Left forelimb (tissue), 1 donor: ENCODE results near the gene ZNF18.
"Not testable (repeated sequence)": the region's sequence is repeated elsewhere in the genome, so short reads cannot be mapped to it uniquely, and the experiment has no call there.

Experiments used
- DNase-seq: peaks from one replicate; pipeline ENCODE4 v3.0.0-alpha.2; 2018; ENCODE audit warnings: low spot score

ZNF18 gene

DNA sequence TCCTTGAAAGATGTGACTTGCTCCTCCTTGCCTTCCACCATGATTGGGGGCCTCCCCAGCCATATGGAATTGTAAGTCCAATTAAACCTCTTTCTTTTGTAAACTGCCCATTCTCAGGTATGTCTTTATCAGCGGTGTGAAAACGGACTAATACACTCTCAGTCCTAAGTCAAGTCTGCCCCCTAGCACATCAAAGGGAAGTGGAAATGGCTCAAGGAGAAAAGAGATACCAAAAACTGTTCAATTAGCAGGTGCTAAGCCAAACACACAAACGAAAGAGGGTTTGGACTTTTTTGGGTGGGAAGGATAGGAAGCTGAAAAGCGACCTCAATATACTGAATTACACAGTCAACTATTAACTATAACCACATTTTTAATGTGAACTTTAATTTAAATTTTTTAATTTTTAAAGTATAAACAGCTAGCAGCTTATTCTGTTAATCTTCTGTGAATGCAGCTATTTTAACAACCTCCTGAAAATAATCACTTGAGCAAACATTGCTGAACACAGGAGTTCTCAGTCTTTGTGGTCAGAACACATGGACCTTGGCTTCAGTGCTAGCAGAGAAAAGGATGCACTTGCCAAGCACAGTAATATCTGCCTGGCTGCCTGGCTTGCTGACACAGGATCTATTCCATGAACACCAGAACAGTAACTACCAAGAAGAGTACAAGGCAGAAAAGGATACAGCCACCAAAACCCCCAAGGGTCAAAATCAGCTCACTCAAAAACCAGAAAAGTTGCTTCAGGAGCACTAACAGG, 10.9 kb downstream of the ZNF18 start:
- no peak for DNase-seq

DNA sequence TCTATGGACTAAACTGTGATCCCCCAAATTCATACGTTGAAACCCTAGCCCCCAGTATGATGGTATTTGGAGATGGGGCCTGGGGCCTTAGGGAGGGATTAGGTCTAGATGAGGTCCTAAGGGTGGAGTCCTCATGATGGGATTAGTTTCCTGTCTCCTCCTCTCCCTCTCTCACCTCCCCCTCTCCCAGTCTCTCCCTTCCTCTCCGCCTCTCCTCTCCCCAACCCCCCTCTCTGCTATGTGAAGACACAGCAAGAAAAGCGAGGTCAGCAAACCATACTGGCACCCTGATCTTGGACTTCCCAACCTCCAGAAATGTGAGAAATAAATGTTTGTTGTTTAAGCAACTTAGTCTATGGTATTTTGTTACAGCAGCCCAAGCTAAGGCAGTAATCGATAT, 15.4 kb downstream of the ZNF18 start:
- no peak for DNase-seq

DNA sequence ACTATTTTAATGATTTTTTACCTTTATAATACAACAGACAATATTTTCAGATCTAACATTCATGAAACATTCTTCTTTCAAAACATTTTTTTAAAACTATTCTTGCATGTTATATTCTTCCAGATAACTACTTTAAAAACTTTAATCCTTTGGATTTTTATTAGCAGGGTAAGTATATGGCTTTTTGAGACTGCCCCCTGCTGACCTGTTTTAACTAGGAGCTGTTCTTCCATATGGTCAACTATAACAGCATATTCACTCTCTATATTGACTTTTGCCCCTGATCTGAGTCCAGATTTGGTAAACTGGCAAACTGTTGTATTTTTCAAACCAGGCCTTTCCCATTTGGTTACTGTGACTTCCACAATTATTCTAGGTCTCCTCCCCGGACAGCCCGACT, 16.5 kb downstream of the ZNF18 start:
- no peak for DNase-seq

DNA sequence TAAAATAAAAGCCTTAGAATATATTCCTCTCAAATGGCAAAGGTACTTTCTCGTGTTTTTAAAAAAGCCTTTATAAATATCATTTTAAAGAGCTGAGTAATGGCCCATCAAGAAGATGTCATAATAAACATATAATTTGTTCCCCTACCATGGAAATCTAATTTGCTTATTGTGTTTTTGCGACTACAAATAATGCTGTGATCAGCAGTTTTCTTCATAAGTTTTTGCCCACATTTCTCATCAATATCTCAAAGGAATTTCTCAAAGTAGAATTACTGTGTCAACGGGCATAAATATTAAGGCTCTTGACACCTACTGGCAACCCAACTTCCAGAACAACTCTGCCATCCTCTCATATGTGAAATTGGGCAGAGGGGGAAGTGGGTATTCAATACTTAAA, 17.5 kb downstream of the ZNF18 start:
- no peak for DNase-seq

DNA sequence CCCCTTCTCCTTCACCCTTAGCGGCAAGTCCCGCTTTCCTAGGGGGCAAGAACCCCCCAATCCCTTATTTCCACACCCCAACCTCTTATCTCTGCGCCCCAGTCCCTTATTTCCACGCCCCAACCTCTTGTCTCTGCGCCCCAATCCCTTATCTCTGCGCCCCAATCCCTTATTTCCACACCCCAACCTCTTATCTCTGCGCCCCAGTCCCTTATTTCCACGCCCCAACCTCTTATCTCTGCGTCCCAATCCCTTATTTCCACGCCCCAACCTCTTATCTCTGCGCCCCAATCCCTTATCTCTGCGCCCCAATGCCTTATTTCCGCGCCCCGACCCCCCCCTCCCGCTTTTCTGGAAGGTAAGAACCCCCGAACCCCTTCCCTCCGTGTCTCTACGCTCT, 24.5 kb downstream of the ZNF18 start:
- not testable (repeated sequence) for DNase-seq

DNA sequence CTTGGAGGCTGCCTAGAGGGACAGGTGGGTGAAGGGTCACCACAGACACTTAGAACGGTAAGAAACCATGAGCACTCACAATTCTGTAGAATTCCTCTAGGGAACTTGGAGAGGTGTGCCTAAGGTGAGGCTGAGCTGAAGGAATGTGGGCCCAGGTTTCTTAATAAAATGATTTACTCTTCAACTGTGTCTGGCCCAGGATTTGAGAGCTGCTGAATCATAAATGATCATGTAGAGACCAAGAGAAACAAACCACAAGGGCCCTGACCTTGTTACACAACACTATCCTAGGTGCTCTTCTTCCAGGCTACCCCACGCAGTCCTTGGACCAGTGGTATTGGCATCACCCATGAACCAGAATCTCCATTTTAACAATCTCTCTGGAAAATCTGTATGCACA, 27.7 kb downstream of the ZNF18 start:
- DNase-seq = no peak

DNA sequence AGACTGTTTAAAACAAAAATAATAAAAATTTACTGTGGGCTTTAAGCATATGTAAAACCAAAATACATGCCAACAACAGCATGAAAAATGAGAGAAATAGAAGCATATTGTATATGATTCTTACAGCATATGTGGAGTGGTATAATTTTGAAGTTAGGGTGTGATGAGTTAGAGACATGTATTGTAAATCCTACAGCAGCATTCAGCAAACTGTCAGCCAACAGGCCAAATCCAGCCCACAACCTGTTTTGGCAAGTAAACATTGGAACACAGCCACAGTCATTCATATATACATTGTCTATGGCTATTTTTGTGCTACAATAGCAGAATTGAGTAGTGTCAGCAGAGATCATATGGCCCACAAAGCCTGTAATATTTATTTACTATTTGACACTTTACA, 42.3 kb downstream of the ZNF18 start:
- no peak for DNase-seq

DNA sequence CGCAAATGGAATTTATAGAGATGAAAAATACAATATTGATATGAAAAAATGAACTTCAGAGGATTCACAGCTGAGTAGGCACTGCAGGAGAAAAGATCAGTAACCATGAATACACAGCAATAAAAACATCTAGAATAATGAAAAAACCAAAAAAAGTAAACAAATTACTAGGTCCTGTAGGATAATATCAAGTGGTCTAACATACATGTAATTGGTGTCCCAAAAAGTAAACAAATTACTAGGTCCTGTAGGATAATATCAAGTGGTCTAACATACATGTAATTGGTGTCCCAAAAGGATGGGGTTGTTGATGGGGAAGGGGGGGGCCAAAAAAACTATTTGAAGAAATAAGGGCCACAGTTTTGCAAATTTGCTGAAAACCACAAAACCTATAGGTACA, 43.4 kb downstream of the ZNF18 start:
- DNase-seq = no peak

DNA sequence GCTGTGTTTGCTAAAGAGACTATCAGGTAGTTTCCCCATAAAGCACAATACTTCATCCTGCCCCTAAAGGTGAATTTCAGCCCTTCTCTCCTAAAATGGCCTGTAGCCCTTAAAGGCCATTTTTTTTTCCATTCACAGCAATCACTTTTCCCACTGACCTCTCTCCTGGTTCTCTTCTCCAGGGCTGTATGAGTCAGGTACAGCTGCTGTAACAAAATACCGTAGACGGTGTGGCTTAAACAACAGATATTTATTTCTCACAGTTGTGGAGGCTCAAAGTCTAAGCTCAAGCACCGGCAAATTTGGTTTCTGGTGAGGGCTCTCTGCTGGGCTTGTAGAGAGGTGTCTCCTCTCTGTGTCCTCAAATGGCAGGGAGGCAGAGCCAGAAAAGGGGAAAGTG, 44.7 kb downstream of the ZNF18 start:
- DNase-seq = no peak

DNA sequence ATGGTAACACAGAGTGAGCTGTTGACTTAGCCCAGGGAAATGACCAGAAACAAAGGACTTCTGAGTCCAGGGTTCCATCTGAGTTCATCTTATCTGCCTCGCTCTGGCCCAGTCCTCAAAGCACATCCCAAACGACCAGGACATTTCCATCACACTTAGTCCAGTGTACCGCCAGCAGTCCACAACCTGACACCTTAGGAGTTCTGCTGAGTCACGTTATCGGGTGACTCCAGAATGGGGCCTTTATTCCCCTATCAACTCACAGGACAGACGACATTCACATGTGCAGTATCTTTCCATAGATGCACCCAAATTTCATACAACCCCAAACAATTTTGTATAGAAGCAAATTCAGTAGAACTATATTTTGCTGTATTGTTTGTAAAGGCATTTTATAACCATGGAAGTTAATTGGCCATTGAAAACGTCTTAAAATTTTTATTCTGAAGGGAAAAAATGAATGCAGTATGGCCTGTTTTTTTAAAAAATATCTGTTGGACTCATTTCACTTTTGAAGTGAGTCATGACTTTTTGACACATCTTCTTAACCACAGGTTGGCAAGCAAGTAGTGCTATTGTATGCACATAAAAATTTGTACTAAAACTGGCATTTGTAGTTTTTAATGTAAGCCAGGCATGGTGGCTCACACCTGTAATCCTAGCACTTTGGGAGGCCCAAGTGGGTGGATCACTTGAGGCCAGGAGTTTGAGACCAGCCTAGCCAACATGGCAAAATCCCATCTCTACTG, 46.3 kb downstream of the ZNF18 start:
- no peak for DNase-seq

DNA sequence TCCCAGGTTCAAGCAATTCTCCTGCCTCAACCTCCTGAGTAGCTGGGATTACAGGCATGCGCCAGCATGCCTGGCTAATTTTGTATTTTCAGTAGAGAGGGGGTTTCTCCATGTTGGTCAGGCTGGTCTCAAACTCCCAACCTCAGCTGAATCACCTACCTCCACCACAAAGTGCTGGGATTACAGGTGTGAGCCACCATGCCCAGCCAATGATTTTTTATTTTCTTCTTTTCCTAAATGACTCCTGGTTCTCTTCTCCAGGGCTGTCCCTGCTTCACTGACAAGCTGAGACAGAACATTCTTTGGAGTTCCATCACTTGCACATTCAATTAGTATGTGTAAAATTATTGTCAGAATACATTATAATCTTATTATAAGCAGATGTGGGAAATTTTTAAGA, 47.7 kb downstream of the ZNF18 start:
- not testable (repeated sequence) for DNase-seq

DNA sequence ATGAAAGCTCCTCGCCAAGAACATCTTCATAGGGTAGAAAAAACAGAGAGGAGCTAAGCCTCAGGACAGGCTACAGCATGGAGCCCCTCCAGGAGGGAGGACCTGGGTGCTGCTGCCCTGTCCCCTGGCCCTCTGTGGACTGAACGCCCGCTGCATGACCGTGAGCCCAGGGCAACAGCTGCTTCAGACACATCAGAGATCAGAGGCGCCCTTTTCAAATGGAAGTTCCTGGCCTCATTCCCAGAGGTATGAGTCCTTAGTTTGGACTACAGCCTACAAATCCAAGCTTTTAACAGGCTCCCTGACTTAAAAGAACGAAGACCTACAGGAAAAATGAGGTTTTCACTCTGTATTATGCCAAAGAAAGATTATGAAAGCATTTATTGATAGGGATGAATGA, 48.5 kb downstream of the ZNF18 start:
- no peak for DNase-seq

DNA sequence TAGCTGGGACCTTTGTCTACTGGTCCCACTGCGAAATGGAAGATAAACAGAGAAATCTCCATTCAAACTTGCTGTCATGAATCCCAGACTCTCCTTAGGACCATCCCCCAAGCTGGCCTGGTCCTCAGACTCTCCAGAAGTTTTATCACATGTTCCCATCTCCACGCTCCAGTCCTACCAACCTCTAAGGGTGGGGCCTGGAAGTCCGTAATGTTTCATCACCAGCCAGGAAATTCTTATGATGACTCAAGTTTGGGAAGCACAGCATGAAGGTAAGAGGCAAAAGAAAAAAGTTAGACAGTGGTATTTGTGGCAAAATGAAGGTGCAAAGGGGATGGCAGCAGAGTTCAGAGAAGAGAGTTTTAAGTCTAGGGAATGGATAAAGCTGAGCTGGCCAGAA, 52.7 kb downstream of the ZNF18 start:
- no peak for DNase-seq

DNA sequence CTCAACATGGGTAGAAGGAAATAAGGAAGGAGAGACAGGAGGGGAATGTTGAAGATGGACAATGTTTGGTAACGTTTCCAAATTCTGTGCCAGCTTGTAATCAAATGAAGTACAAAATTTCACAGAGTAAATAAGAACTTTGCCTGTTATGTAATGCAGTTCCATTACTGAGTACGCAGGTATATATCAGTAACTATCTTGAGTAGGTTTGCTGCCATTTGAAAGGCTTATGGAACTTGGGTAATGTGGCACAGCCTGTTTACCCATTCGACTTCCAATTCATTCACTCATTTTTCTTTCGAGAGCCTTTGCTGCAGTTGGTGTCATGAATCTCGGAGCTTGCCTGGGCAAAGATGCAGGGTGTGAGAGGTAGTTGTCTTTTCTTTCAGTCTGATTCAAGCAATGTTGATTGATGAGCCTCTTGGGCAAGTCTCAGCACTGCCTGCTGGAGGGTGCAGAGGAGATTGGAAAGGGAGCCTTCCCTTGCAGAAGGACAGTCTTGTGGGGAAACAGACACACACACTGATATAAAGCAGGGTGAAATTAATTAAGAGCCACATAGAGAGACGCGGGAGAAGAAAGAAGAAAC, 53.4 kb downstream of the ZNF18 start:
- no peak for DNase-seq

DNA sequence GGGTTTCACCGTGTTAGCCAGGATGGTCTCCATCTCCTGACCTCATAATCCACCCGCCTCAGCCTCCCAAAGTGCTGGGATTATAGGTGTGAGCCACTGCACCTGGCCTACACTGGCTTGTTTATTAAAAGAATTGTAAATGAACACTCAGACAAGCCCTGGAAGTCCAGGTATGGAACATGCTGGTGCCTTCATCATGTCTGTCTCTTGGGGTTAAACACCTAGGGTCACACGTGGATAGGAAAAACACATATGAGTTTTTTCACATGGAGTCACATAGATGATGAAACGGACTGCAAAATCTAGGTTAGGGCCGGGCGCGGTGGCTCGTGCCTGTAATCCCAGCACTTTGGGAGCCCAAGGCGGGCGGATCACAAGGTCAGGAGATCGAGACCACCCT, 54.2 kb downstream of the ZNF18 start:
- DNase-seq = not testable (repeated sequence)

DNA sequence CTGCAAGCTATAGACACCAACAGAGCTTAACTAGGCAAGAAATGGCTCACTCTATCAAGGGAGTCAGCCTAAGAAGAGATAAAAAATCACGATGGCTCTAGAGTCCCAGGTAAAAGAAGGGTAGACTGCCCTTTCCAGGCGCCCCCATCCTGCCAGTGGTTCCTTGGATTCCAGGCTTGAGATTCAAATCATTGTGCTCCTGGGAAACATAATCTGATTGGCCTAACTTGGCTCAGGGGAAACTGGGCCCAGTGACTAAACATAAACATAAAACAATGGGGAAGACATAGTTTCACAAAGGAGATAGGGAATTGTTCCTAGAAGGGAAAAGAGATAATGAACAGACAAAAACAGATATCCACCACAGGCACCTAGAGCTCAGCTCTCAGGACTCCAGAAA, 56.4 kb downstream of the ZNF18 start:
- no peak for DNase-seq

DNA sequence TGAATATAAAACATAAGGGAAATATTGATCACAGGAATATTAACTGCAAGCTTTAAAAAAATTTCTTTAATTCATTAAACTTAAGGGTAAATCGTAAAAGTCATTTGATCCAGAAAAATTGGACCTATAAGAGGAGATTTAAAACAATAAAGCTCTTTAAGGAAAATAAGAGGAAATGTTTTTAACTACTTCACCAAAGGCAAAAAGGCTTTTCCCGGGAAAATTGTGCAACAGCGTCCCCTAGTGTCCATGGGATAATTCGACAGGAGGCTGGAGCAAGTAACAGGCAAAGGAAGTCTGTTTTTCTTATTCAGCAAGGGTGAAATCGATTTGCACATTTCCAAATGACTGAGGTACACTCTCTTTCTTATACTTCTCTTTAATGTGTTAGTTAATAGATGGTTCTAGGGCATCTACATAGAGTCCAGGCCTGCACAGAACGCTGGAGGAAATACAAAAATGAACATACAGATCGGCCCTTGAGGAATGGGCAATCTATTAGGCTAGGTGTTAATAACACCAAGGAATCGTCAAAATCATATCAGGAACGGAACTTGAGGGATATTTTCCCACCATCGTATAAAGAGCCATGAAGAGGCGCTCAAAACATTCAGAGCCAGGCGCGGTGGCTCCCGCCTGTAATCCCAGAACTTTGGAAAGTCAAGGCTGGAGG, 61.4 kb downstream of the ZNF18 start:
- no peak for DNase-seq

DNA sequence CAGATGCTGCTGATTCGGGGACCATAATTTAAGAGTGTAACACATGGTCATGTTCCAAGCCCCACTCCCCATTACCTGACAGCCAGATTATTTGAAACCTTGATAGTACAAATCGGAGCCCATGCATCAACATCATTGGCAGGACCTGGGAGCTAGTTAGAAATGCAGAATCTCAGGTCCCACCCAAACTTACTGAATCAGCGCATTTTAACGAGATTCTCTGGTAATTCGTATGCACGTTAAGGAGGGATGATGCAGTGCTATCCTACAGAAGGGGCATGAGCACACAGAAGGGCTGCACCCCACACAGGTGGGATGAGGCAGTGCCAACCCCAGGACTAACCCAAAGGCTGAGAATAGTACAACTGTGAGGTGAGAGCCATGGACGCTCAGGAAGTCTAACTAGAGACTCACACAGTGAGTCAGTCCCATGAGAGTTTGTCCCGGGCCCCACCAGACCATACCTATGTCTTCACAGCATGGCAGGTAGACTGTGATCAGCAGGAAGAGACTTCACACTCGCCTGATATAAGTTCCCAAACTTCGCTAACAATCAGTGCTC, 64.9 kb downstream of the ZNF18 start:
- no peak for DNase-seq

DNA sequence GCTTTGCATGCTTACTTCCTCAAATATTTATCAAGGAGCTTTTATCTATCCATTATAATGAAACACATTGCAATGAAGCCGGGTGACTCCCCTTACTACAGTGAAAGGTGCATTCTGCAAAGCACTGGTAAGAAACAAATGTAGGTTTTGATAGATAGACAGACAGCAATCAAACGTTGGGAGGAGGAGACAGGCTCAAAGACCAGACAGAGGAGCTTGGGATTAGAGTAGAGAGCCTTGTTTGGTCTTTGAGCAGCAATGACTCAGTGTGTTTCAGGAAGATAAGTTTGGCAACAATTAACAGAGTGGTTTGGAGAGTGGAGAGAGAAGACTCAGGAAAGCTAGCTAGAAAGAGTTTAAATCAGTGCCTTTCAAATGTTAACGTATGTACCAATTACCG, 68.8 kb downstream of the ZNF18 start:
- DNase-seq = no peak
